ENCODE measurements around the gene ACSM2B.
"Not testable (repeated sequence)": the region's sequence is repeated elsewhere in the genome, so short reads cannot be mapped to it uniquely, and the experiment has no call there.

The ACSM2B gene

DNA sequence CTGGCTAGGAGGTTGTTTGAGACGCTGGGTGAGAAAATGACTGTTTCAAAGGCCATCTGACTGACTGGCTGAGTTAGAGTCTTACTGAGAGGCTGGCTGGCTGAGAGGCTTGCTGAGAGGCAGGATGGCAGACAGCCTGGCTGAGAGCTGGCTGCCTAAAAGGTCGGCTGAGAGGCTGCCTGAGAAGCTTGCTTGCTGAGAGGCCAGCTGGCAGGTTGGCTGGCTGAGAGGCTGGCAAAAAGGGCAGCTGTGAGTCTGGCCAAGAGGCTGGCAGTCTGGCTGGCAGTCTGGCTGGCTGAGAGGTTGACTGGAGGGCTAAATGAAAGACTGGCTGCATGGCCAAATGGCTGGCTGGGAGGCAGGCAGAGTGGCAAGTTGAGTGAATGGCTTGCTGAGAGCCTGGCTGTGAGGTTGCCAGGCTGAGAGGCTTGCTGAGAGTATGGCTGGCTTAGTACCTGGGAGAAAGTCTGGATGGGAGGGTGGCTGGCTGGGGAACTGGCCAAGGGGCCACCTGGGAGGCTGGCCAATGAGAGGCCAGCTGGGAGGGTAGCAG lies 35.3 kb upstream of the ACSM2B start:
- H3K27me3 ChIP-seq (replicated peaks; ENCODE audit: insufficient read depth, low read length) = no peaks in the 10 kb centered on the region
- no peaks in the 10 kb centered on the region for H3K79me2 ChIP-seq (ENCODE audit: low read length)
- H3K4me3 ChIP-seq (ENCODE audit: low read length) = no peak overlapping the region

DNA sequence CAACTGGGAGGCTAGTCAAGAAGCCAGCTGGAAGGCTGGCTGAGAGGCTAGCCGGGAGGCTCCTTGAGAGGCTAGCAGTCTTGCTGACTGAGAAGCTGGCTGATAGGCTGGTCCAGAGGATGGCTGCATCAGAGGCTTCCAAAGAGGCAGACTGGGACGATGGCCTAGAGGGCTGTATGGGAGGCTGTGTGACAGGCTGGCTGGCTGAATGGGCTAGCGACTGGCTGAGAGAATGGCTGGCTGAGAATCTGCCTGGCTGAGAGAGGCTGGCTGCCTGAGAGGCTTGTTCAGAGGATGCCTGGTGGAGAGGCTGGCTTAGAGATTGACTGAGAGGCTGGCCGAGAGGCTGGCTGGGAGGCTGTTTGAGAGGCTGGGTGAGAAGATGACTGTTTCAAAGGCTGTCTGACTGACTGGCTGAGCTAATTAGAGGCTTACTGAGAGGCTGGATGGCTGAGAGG lies 34.8 kb upstream of the ACSM2B start:
- Histone ChIP-seq H3K79me2 (ENCODE audit: low read length) (no peaks in the 10 kb centered on the region), H3F3A (ENCODE audit: insufficient read depth, low read length) (no peaks in the 10 kb centered on the region), H4K20me1 (ENCODE audit: insufficient read depth, low read length) (no peaks in the 10 kb centered on the region), H3K9ac (ENCODE audit: low read length) (no peak overlapping the region), H3K27ac (ENCODE audit: low read length) (no peak overlapping the region), H3K36me3 (replicated peaks; ENCODE audit: insufficient read depth, low read length) (no peaks in the 10 kb centered on the region), H3K9me2 (replicated peaks; ENCODE audit: insufficient read depth, low read length) (no peaks in the 10 kb centered on the region), H3K9me3 (replicated peaks; ENCODE audit: insufficient read depth, low read length) (no peaks in the 10 kb centered on the region), H3K27me3 (replicated peaks; ENCODE audit: insufficient read depth, low read length) (no peaks in the 10 kb centered on the region), H2AFZ (ENCODE audit: low read length) (no peak overlapping the region), H3K4me3 (ENCODE audit: low read length) (no peak overlapping the region), H3K4me2 (ENCODE audit: low read depth, low read length) (no peak overlapping the region), H3K4me1 (ENCODE audit: low read length) (no peaks in the 10 kb centered on the region)
- DNase-seq = no peak
- TF ChIP-seq EZH2phosphoT487 (IDR thresholded peaks at IDR 0.05; ENCODE audit: low read length) = no peak
- TF ChIP-seq EZH2 (optimal IDR thresholded peaks at IDR 0.05; ENCODE audit: low read depth, low read length) = no peak
- TF ChIP-seq, protein P1, sequence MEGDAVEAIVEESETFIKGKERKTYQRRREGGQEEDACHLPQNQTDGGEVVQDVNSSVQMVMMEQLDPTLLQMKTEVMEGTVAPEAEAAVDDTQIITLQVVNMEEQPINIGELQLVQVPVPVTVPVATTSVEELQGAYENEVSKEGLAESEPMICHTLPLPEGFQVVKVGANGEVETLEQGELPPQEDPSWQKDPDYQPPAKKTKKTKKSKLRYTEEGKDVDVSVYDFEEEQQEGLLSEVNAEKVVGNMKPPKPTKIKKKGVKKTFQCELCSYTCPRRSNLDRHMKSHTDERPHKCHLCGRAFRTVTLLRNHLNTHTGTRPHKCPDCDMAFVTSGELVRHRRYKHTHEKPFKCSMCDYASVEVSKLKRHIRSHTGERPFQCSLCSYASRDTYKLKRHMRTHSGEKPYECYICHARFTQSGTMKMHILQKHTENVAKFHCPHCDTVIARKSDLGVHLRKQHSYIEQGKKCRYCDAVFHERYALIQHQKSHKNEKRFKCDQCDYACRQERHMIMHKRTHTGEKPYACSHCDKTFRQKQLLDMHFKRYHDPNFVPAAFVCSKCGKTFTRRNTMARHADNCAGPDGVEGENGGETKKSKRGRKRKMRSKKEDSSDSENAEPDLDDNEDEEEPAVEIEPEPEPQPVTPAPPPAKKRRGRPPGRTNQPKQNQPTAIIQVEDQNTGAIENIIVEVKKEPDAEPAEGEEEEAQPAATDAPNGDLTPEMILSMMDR (IDR thresholded peaks at IDR 0.05; ENCODE audit: low read length) = no peak

More for the DNA sequence above, 35.3 kb upstream of the ACSM2B start:
- Histone ChIP-seq H3K9ac (ENCODE audit: low read length) (no peak overlapping the region), H3F3A (ENCODE audit: insufficient read depth, low read length) (no peaks in the 10 kb centered on the region), H3K36me3 (replicated peaks; ENCODE audit: insufficient read depth, low read length) (no peaks in the 10 kb centered on the region), H3K4me1 (ENCODE audit: low read length) (no peaks in the 10 kb centered on the region), H3K27ac (ENCODE audit: low read length) (no peak overlapping the region), H3K9me3 (replicated peaks; ENCODE audit: insufficient read depth, low read length) (no peaks in the 10 kb centered on the region), H4K20me1 (ENCODE audit: insufficient read depth, low read length) (no peaks in the 10 kb centered on the region), H3K4me2 (ENCODE audit: low read depth, low read length) (no peak overlapping the region), H3K9me2 (replicated peaks; ENCODE audit: insufficient read depth, low read length) (no peaks in the 10 kb centered on the region), H2AFZ (ENCODE audit: low read length) (no peak overlapping the region)
- no peak for DNase-seq
- TF ChIP-seq EZH2phosphoT487 (IDR thresholded peaks at IDR 0.05; ENCODE audit: low read length) = no peak
- no peak for TF ChIP-seq EZH2 (optimal IDR thresholded peaks at IDR 0.05; ENCODE audit: low read depth, low read length)
- TF ChIP-seq, protein P1 (IDR thresholded peaks at IDR 0.05; ENCODE audit: low read length) = no peak

DNA sequence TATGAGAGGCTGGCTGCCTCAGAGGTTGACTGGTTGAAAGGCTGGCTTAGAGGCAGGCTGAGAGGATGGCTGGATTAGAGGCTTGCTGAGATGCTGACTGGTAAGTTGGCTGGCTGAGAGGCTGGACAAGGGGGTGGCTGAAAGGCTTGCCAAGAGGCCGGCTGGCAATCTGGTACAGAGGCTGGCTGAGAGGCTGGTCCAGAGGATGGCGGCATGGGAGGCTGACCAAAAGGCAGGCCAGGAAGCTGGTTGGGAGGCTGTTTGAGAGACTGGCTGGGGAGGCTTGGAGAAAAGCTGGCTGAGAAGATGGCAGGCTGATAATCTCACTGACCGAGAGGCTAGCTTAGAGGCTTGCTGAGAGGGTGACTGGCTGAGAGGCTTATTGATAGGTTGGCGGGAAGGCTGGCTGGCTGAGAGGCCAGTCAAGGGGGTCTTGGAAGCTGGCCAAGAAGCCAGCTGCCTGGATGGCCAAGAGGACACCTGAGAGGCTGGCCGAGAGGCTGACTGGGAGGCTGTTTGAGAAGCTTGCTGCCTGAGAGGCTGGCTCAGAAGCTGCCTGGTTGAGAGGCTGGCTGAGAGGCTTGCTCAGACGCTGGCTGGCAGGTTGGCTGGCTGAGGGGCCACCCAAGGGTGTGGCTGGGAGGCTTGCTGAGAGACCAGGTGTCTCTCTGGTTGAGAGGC lies 34.2 kb upstream of the ACSM2B start:
- Histone ChIP-seq H3K36me3 (replicated peaks; ENCODE audit: insufficient read depth, low read length) (no peaks in the 10 kb centered on the region), H3K9me3 (replicated peaks; ENCODE audit: insufficient read depth, low read length) (no peaks in the 10 kb centered on the region), H3K4me2 (ENCODE audit: low read depth, low read length) (no peak overlapping the region), H4K20me1 (ENCODE audit: insufficient read depth, low read length) (no peaks in the 10 kb centered on the region), H3F3A (ENCODE audit: insufficient read depth, low read length) (no peaks in the 10 kb centered on the region), H3K27ac (ENCODE audit: low read length) (no peak overlapping the region), H3K4me3 (ENCODE audit: low read length) (no peak overlapping the region), H2AFZ (ENCODE audit: low read length) (no peak overlapping the region), H3K4me1 (ENCODE audit: low read length) (no peaks in the 10 kb centered on the region), H3K9ac (ENCODE audit: low read length) (no peak overlapping the region), H3K9me2 (replicated peaks; ENCODE audit: insufficient read depth, low read length) (no peaks in the 10 kb centered on the region), H3K27me3 (replicated peaks; ENCODE audit: insufficient read depth, low read length) (no peaks in the 10 kb centered on the region), H3K79me2 (ENCODE audit: low read length) (no peaks in the 10 kb centered on the region)
- no peak for DNase-seq
- no peak for TF ChIP-seq EZH2 (optimal IDR thresholded peaks at IDR 0.05; ENCODE audit: low read depth, low read length)
- no peak for TF ChIP-seq EZH2phosphoT487 (IDR thresholded peaks at IDR 0.05; ENCODE audit: low read length)
- TF ChIP-seq, protein P1 (IDR thresholded peaks at IDR 0.05; ENCODE audit: low read length) = no peak

DNA sequence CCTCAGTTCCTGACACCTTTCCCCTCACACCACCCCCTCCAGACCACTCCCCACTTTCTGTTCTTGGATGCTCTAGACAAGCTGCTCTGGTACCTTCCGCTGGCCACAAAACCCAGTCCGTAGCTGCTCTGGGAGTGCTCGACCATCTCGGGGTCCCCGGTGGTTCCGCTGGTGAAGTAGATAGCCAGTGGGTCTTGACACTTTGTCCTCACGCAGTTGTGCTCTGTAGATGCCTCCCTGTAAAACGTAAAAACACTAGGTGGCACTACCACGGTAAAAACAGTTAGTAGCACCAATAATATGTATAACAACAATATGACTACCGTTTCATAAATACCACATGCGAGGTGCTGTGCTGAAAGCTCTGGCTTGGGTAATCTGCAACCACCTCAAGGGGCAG lies 26.0 kb upstream of the ACSM2B start:
- not testable (repeated sequence) for H3K4me1 ChIP-seq (ENCODE audit: low read length); H3K9me2 ChIP-seq (replicated peaks; ENCODE audit: insufficient read depth, low read length); H3K36me3 ChIP-seq (replicated peaks; ENCODE audit: insufficient read depth, low read length); H3F3A ChIP-seq (ENCODE audit: insufficient read depth, low read length); H3K9ac ChIP-seq (ENCODE audit: low read length); H2AFZ ChIP-seq (ENCODE audit: low read length); H3K9me3 ChIP-seq (replicated peaks; ENCODE audit: insufficient read depth, low read length); H3K4me3 ChIP-seq (ENCODE audit: low read length); H3K27me3 ChIP-seq (replicated peaks; ENCODE audit: insufficient read depth, low read length); H3K4me2 ChIP-seq (ENCODE audit: low read depth, low read length); H4K20me1 ChIP-seq (ENCODE audit: insufficient read depth, low read length); DNase-seq; H3K79me2 ChIP-seq (ENCODE audit: low read length); H3K27ac ChIP-seq (ENCODE audit: low read length)

DNA sequence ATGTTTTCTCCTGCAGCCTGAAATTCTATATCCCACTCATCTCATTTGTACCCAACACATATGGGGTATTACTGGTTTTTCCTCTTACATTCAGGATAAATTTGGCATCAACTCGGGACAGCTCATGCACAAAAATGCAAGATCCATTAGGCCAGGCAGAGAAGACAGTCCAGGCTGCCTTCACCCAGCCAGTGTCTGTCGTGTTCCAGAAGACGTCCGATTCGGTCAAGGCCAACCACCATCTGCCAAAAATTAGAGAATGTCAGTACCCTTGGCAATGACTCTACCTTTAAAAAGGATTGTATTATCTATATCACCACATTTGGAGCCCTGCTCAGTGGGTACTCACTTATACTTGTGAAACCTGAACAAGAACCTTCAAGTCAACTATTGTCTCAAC lies 23.3 kb upstream of the ACSM2B start:
- H3K4me3 ChIP-seq (ENCODE audit: low read length); DNase-seq; H3K27ac ChIP-seq (ENCODE audit: low read length); H3K27me3 ChIP-seq (replicated peaks; ENCODE audit: insufficient read depth, low read length); H3K9me3 ChIP-seq (replicated peaks; ENCODE audit: insufficient read depth, low read length); H3K4me1 ChIP-seq (ENCODE audit: low read length); H3K9ac ChIP-seq (ENCODE audit: low read length); H3K4me2 ChIP-seq (ENCODE audit: low read depth, low read length); H2AFZ ChIP-seq (ENCODE audit: low read length); H4K20me1 ChIP-seq (ENCODE audit: insufficient read depth, low read length); H3K36me3 ChIP-seq (replicated peaks; ENCODE audit: insufficient read depth, low read length); H3F3A ChIP-seq (ENCODE audit: insufficient read depth, low read length); H3K9me2 ChIP-seq (replicated peaks; ENCODE audit: insufficient read depth, low read length); H3K79me2 ChIP-seq (ENCODE audit: low read length): not testable (repeated sequence)

Measured in MM.1S (cell line).